ENCODE results near the gene BATF3.

DNA sequence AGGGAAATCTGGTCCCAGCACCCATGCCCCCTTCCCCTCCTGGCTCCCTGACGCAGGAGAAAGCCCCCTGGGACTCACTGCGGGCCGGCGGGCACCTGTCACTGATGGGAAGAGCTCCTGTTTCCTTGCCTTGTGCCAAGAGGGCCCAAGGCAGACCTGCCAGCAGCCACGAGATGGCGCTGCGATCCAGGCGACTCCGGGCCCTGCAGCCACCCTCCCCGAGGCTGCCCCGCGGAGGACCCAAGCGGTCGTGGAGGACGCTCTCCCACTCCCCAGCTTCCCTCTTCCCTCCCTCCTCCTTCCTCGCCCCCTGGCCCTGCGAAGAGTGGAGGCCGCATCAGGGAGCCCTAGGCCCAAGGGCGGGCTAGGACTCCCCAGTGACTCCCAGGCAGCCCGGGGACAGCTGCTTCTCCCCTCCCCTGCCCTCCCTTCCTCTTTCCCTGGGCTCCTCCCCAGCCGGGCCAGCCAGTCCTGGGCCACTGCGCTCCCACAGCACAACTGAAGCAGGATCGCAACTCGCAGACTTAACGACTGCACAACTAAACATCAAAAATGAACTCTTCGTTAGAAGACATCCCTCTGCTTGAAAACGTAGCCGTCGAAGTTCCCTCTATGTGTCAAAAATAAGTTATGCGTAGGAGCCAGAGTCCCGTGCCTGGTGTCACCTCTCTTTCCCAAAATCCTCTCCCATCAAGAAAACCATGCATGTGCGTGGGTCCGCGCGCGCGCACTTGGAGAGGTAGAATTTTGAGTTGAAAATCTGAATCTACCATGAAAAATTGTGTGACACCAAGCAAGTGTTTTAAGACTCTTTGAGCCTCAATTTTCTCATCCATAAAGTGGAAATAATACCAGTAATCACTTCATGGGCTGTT lies 34.2 kb downstream of the BATF3 start:
- TF ChIP-seq EZH2 (IDR thresholded peaks at IDR 0.05) (no peak), EZH2phosphoT487 (IDR thresholded peaks at IDR 0.05) (no peak)
- TF ChIP-seq, protein P1, sequence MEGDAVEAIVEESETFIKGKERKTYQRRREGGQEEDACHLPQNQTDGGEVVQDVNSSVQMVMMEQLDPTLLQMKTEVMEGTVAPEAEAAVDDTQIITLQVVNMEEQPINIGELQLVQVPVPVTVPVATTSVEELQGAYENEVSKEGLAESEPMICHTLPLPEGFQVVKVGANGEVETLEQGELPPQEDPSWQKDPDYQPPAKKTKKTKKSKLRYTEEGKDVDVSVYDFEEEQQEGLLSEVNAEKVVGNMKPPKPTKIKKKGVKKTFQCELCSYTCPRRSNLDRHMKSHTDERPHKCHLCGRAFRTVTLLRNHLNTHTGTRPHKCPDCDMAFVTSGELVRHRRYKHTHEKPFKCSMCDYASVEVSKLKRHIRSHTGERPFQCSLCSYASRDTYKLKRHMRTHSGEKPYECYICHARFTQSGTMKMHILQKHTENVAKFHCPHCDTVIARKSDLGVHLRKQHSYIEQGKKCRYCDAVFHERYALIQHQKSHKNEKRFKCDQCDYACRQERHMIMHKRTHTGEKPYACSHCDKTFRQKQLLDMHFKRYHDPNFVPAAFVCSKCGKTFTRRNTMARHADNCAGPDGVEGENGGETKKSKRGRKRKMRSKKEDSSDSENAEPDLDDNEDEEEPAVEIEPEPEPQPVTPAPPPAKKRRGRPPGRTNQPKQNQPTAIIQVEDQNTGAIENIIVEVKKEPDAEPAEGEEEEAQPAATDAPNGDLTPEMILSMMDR (IDR thresholded peaks at IDR 0.05), result peak; percentile 93

Data from neural progenitor cell (in vitro differentiated cells).